Panc1 (cell line): Measurements from ENCODE around the gene SGCE.

Experiments used
- CTCF ChIP-seq: fragments of 450-650 bp; IDR thresholded peaks from 2 replicates; pipeline ENCODE4 v1.5.1; 2017; ENCODE audit warnings: mild to moderate bottlenecking
- POLR2AphosphoS5 ChIP-seq: IDR thresholded peaks from 2 replicates; pipeline ENCODE4 v1.6.1; 2012; ENCODE audit warnings: mild to moderate bottlenecking, low read depth, low read length, moderate library complexity
- TCF7L2 ChIP-seq: IDR thresholded peaks from 2 replicates; pipeline ENCODE4 v1.6.1; 2011; ENCODE audit warnings: mild to moderate bottlenecking, low read depth, low read length, inconsistent platforms

DNA sequence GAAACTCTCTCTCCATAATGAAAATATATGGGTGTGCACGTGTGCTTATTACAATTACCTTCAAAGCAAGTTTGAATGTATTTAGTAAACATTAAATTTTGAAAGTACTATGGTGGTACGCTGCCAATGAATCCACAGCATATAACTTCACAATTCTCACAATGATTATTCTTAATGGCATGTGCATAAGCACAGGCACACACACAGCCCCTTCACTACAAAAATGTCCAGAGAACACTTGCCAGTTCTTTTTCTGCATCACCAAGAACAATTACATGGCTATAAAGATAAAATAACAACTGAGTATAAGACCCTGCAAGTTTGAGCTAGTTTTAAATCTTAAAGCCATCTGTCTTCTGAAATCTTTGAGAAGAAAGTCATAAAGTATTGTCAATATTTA lies 22.2 kb downstream of the SGCE start:
- no peak for TF ChIP-seq CTCF
- no peak for TF ChIP-seq POLR2AphosphoS5
- TF ChIP-seq TCF7L2 = no peak
